ENCODE data around the gene TMEM59L.
A peak's percentile ranks its signal among the peaks of the same experiment; 100 is the strongest.
"Not testable (repeated sequence)": the region's sequence is repeated elsewhere in the genome, so short reads cannot be mapped to it uniquely, and the experiment has no call there.

Gene TMEM59L

DNA sequence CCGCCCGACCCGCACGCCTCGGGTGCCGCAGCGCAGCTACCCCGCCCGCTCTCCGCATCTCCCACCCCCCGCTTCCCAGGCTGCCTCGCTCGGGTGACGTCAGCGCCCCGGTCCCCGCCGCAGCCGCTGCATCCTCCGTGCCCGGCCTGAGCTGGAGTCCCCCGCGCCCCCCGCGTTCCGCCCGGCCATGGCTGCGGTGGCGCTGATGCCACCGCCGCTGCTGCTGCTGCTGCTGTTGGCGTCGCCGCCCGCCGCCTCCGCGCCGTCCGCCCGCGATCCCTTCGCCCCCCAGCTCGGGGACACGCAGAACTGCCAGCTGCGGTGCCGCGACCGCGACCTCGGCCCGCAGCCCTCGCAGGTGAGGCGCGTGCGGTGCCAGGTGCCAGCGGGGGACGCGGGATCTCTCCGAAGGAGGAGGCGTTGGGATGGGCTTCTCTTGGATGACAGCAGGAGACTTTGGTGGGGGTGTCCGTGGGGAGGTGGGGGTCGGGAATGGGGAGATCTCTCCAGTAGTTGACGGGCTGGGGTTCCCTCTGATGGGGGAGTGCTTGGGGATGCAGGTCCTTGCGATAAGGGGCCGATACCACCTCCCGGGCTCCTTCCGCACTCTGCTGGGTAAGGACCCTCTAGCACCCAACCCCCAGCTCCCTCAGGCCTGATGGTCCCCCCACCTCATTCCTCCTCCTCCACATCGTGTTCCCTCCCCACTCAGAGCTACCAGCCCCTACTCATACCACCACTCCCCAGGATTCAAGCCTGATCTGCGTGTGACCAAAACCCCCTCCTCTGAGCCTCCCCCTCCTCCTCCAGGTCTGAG, at the start of gene TMEM59L:
TSS of gene TMEM59L (plus strand) at position 99 of the 817 bp plus-strand sequence. CDS start at position 188, 89 bp downstream.
- no peak for DNase-seq (ENCODE audit: low read depth)

DNA sequence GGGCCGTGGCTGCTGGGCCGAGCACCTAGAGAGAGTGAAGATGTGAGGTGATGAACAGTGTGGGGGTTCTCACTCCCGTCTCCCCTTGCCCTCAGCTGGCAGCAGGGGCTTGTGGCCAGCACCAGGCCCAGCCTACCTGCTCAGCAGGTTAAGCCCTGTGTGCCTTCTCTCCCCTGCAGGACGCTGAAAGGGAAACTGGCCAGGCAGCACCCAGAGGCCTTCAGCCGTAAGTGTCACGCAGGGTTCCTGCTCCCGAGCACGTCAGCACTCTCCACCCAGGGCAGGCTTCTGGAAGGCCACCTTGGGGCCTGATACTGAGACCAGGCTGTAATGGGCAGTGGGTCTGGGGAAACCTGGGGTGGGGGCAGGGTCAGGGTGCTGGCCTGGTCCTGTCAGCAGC, 45.7 kb upstream of the TMEM59L start:
- no peak for DNase-seq (ENCODE audit: low read depth)

DNA sequence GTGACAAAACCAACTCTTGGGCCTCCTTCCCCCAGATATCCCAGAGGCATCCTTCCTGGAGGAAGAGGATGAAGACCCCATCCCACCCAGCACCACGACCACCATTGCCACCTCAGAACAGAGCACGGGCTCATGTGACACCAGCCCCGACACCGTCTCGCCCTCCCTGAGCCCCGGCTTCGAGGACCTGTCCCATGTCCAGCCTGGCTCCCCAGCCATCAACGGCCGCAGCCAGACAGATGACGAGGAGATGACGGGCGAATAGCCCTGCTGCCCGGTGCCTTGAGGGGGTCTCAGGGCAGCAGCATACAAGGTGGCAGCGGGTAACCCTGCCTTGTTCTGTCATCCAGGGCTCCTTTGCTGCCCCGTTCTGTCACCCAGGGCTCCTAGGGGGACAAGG, 44.3 kb upstream of the TMEM59L start:
- no peak for DNase-seq (ENCODE audit: low read depth)

DNA sequence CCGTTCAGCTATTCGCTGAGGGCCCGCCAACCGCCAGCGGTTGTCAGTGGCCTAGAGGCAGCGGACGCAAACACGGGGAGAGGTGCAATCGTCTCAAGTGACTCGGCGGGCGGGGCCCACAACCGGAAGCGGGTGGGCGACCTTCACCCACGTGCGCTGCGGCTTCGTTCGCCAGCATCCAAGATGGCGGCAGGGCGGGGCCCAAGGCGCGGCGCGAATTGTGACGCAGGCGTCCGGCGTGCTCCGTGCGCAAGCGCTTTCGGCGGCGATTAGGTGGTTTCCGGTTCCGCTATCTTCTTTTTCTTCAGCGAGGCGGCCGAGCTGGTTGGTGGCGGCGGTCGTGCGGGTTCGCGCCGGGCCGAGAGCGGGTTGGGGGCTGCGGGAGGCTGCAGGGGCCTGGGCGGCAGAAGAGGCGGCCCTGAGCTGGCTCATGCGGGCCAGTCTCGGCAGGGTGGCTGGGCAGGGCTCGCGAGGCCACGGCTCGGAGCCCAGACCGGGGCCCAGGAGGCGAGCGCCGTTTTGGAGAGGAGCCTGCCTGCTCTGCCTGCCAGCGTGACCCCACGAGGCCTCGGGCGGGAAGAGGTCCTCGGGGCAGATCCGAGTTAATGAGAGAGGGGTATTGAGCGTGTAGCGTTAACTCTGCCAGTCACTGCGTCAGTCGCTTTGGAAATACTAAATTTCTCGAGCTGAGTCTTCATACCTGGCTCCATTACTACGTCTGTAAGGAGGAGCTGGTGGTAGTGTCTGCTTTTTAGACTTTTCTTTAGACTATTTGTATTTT, 40.9 kb upstream of the TMEM59L start, which contains the start of gene UBA52:
TSS of gene UBA52 (plus strand) at position 294 of the 781 bp plus-strand sequence. CDS start 1,444 bp downstream, outside the sequence.
- DNase-seq (ENCODE audit: low read depth): peak; percentile 99

DNA sequence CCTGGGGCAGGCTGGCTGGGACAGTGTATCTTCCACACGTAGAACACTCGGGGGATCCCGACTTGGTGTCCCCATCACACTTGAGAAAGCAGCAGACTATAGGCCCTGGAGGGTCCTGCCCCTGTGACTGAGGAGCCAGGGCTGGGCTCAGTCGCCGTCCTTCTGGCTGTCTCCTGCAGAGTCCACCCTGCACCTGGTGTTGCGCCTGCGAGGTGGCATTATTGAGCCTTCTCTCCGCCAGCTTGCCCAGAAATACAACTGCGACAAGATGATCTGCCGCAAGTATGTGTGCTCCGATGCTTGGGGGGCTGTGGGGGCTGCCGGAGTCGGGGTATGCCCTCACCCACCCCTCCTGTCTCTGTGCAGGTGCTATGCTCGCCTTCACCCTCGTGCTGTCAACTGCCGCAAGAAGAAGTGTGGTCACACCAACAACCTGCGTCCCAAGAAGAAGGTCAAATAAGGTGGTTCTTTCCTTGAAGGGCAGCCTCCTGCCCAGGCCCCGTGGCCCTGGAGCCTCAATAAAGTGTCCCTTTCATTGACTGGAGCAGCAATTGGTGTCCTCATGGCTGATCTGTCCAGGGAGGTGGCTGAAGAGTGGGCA, 37.9 kb upstream of the TMEM59L start:
- DNase-seq (ENCODE audit: low read depth): no peak

DNA sequence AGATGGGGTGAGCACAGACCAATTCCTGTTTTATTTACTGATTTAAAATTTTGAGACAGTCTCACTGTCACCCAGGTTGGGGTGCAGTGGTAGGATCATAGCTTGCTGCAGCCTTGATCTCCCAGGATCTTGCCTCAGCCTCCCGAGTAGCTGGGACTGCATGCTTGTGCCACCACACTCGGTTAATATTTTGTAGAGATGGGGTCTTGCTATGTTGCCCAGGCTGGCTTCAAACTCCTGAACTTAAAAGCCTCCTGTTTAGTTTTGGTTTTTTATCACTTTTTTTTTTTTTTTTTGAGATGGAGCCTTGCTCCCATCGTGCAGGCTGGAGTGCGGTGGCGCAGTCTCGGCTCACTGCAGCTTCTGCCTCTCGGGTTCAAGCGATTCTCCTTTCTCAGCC, 36.3 kb upstream of the TMEM59L start:
- DNase-seq (ENCODE audit: low read depth): no peak

DNA sequence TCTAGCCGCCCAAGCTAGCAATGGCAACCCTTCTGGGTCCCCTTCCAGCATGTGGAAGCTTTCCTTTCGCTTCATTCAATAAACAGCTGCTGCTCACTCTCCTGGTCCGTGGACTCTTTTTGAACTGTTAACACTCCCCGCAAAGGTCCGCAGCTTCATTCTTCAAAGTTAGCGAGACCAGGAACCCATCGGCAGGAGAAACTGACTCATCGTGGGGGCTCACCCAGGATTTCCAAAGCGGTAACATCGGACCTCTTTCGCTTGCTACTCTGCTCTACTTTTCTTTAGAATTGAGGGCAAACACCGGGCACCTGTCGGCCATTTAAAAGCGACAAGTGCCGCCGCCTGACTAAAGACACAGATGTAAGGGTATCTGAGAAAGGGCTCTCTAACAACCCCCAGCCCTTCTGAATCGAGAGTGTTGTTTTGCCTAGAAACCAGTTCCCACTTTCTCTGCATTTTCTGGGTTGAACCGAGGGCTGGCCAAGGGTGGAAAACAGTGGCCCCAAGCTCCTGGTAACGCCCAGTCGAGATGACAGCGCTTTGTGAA, 35.2 kb upstream of the TMEM59L start:
- DNase-seq (ENCODE audit: low read depth): no peak

DNA sequence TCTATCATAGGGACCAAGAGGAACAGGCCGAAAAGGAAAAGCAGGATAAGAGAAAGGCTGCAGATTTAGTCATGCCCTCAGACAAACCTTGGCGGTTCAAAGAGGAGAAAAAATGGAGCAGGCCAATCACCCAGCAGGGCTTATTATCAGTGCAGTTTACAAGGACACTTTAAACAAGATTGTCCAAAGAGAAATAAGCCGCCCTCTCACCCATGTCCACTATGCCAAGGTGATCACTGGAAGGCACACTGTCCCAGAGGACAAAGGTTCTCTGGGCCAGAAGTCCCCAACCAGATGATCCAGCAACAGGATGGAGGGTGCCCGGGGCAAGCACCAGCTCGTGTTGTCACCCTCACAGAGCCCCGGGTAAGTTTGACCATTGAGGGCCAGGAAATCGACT, 32.4 kb upstream of the TMEM59L start:
- no peak for DNase-seq (ENCODE audit: low read depth)

DNA sequence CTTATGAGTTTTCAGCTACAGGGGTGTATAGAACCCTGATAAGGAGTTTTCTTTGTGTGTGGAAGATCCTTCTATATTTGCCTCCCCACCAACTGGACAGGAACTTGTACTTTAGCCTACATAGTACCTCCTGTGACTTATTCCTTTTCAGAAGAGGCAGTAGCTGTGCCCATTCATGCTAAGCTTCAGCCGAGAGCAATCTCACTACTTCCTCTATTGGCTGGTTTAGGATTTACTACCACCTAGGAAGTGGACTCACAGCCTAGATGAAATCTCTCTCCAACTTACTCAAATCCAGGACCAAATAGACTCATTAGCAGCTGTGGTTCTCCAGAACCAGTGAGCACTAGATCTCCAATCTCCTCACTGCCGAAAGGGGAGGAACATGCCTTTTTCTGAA, 26.4 kb upstream of the TMEM59L start:
- no peak for DNase-seq (ENCODE audit: low read depth)

DNA sequence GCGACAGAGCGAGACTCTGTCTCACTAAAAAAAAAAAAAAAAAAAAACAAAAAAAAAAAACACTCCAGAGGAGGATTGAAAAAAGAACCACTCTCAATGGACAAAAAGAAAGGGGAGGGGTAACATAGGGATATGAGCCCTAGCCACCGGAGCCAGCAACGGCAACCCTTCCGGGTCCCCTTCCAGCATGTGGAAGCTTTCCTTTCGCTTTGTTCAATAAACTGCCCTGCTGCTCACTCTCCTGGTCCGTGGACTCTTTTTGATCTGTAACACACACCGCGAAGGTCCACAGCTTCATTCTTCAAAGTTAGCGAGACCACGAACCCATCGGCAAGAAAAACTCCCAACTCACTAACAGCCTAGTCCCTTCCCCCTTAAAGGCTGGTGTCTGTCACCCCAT, 25.1 kb upstream of the TMEM59L start:
- DNase-seq (ENCODE audit: low read depth): no peak

DNA sequence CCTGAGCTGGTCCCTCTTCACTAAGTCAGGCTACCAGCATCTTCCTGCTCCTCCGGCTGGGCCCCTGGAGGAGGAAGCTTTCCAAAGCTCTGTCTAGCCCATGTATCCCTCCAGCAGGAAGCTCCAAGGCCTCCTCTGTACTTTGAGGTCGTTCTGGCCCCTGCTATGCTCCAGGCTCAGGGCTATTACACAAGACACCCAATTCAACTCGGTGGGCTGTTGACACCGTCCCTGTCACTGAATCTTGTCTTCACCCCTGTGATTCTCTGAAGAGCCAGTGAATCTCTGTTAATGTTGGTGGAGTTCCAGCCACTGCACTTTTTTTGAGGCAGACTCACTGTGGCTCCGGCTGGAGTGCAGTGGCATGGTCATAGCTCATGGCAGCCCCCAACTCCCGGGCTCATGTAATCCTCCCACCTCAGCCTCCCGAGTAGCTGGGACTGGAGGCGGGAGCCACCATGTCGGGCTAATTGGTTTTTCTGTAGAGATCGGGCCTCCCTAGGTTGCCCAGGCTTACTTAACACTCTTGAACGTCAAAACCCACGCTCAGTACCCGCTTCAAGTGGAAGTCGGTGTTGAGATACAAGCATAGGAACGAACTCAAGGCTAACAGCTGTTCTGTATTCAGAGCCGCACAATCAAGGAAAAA, 24.6 kb upstream of the TMEM59L start:
- DNase-seq (ENCODE audit: low read depth): no peak

DNA sequence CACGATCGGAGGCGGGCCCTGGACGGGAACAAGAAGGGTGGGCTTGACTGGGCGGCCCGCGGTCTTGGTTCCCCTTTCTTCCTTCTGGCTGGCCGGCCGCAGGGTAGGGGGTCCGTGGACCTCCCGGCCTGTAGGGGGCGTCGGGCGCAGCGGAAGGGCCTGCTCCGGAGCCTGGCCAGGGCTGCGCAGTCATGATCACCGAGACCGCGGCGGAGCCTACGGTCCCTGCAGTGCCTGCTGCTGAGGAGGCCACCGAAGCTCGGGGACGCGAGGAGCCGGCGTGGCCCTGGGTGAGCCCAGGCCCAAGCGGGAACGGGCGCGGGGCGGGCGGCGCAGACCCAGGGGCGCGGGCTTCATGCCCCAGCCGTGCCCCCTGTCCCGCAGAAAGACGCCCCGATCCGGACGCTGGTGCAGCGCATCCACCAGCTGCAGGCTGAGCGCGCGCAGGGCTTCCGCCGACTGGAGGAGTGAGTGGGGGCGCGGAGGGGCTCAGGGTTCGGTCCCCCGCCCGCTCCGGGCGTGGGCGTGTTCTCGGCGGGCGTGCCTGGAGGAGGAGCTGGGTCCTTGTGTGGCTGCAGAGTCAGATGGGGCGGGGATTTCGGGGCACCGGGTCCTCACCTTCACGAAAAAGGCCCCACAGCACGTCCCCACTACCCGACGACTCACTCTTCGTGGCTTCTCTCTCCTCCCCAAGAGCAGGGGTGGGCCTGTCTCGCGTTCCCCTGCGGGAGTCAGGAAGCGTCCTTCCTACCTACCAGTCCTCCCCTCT, 23.9 kb upstream of the TMEM59L start, which contains the start of gene REX1BD:
TSS of gene REX1BD (plus strand) at position 188 of the 769 bp plus-strand sequence. CDS start at position 192, 4 bp downstream.
- peak; percentile 75 for DNase-seq (ENCODE audit: low read depth)

DNA sequence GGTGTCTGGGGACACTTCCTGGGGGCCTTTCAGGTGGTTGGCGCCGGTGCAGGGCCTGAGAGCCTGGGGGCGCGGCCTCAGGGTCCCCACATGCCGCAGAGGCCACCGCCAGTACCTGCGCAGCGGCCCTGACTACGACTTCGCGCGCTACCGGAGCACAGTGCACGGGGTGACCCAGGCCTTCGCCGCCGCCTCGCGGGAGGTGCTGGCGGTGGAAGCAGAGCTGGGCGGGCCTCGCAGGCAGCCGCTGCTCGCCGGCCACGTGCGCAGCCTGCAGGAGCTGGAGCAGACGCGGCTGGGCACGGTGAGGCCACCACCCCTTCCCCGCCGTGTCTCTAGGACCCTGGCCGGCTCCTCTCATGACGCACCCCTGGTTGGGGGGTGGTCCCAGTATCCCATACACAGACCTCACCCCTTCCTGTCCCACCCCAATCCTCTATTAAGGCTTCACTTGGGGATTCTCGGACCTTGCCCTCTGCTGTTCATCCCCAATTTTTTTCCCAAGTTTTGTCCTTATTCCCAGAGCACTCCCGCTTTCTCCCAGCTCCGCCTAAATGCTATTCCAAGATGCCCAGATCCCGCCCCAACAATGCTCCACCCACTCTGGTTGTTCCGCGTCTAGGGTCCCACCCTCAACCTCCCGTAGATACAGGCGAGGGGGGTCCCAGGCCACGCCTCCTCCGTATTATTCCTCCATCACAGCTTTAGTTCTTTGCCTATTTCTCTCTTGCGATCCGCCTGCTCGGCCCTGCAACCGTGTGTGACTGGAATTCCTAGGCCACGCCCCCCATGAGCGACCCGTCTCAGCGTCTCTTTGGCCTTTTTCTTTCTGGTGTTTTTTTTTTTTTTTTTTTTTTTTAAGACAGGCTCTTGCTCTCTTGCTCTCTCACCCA, 23.0 kb upstream of the TMEM59L start:
- DNase-seq (ENCODE audit: low read depth): peak; percentile 83

DNA sequence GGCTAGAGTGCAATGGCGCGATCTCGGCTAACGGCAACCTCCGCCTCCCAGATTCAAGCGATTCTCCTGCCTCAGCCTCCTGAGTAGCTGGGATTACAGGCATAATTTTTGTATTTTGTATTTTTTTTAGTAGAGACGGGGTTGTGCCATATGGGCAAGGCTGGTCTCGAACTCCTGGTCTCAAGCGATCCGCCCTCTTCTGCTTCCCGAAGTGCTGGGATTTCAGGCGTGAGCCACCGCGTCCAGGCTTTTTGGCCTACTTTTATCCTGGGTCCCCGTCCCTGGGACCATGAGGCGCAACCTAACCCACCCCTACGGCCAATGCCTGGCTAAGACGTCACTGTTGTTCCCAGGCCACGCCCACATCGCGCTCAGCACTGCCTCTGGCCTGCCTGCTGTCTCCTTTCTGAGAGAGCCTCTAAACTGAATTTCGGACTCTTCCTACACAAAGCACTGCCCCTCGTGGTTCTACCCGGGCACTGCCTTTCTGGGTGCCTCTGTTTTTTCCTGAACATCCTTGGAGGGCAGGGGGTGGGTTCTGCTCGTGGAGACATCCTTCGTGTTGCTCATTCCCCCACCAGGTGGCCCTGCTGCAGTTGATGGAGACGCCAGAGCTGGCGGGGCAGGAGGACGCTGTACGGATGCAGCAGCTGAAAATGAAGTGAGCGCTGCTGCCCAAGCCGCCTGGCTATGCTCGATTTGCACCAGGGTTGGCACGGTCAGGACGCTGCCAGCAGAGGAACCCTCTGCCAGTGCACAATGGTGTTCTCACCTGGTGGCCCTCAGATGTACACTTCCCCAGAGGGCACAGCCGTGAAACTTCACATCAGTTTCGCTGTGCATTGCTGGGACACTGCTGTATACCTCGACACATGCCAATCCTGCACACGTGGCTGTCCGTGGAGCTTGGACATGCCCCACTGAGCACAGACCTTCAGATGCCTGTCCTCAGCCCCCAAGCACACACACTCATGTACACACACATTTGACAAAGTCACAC, 22.1 kb upstream of the TMEM59L start:
- DNase-seq (ENCODE audit: low read depth): peak; percentile 84

DNA sequence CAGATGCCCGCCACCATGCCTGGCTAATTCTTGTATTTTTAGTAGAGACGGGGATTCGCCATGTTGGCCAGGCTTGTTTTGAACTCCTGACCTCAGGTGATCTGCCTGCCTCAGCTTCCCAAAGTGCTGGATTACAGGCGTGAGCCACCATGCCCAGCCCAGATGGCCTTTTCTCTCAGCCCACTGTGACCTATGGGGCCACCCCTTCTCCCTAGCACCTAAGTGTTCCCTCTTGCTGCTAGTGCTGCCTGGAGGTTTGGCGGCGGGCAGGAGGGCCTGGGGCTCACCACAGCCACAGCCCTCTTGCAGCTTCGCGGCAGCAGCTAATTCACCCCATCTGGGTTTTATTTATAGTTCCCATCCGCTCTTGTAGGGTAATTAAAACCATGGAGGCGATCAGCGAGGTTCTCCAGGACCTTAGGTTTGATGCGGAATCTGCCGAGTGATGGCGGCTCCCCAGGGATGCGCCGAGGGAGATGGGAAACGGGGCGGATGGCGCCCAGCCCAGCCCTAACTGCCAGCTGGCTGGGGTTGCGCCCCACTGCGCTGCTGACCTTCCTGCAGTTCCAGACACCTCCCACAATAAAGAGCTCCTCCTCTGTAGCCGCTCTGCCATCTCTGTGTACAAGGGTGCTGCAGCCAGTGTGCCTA, 20.8 kb upstream of the TMEM59L start:
- no peak for DNase-seq (ENCODE audit: low read depth)

DNA sequence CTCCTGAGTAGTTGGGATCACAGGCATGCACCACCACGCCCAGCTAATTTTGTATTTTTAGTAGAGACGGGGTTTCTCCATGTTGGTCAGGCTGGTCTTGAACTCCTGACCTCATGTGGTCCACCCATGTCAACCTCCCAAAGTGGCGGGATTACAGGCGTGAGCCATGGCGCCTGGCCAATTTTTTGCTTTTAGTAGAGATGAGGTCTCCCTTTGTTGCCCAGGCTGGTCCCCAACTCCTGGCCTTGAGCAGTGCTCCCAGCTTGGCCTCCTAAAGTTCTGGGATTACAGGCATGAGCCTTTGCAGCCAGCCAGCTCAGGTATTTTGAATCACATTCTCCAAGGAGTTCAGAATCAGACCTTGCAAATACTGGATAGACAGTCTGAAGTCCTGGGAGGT, 19.9 kb upstream of the TMEM59L start:
- DNase-seq (ENCODE audit: low read depth): not testable (repeated sequence)

DNA sequence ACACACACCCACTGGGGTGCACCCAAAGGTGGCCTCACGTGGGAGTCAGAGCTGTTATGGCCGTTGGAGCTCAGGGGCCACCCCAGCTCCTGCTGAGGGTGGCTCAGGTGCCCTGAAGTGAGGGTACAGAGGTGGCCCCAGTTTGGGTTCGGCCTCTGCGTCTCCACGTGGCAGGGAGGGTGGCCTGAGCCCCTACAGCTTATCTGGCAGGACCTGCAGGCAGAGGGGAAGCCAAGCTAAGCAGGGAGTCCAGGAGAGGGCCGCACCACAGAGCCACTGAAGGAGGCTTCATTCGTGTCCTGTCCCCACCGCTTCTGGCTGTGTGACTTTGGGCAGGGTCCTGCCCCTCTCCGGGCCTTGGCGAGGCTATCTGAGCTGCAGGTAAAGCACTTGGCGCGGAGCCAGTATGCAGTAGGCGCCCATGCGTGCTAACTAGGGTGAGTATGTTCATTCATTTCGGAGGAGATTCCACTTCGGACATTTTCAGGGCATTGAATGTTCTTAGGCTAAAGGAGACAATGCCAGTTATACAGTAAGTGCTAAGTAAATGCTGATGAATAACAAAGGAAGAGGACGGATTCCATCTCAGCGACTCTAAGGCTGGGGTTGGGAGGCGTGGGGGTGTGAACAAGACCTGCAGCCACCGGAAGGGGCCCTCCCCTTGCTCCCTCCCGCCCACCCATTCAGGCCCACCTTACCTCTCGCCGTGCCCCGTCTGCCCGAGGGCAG, 19.1 kb upstream of the TMEM59L start:
- DNase-seq (ENCODE audit: low read depth): no peak

Measured in iris pigment epithelial cell (primary cell).